Lung (tissue), 12 donors: Measurements from ENCODE around the gene ACADS. TPM values are rescaled to one million over a fixed set of nuclear protein-coding genes. Genes with fewer than 3 reads are reported as not detected.

Experiments used
- ATAC-seq: fragments of 200-7000 bp; cut with Tn5 transposase; one replicate; pipeline ENCODE4 v1.9.1; 2020; ENCODE audit warnings: moderate number of reproducible peaks; ENCODE audit not compliant: insufficient read depth, low FRiP score
- DNase-seq, 3 donors: peaks; one replicate each; pipeline ENCODE4 v3.0.0-alpha.2; 2013 to 2017
- H3K27ac ChIP-seq, 2 donors: one replicate each; pipeline ENCODE4 v1.5.1; 2013; ENCODE audit warnings: mild to moderate bottlenecking in 2 of 2, moderate library complexity in 2 of 2, control low read depth in 1 of 2, inconsistent platforms in 1 of 2, low read depth in 1 of 2, low read length in 1 of 2
- H3K27me3 ChIP-seq, 3 donors: one replicate each; pipeline ENCODE4 v1.5.1; 2013; ENCODE audit warnings: low read length in 2 of 3; ENCODE audit not compliant: control insufficient read depth in 3 of 3, insufficient read depth in 3 of 3
- H3K36me3 ChIP-seq, 4 donors: one replicate each; pipeline ENCODE4 v1.5.1; 2013; ENCODE audit warnings: low read length in 4 of 4, mild to moderate bottlenecking in 1 of 4, moderate library complexity in 1 of 4; ENCODE audit not compliant: control insufficient read depth in 4 of 4, insufficient read depth in 4 of 4
- H3K4me1 ChIP-seq, 5 donors: one replicate each; pipeline ENCODE4 v1.5.1; 2013; ENCODE audit warnings: low read length in 5 of 5, mild to moderate bottlenecking in 2 of 5, moderate library complexity in 1 of 5; ENCODE audit not compliant: control insufficient read depth in 5 of 5, insufficient read depth in 5 of 5
- H3K4me3 ChIP-seq: one replicate; pipeline ENCODE4 v1.5.1; 2013; ENCODE audit warnings: mild to moderate bottlenecking, control low read depth, moderate library complexity
- H3K9ac ChIP-seq, 2 donors: one replicate each; pipeline ENCODE4 v1.5.1; 2013; ENCODE audit warnings: low read length in 2 of 2, control low read depth in 1 of 2; ENCODE audit not compliant: insufficient read depth in 1 of 2
- H3K9me3 ChIP-seq, 4 donors: one replicate each; pipeline ENCODE4 v1.5.1; 2013; ENCODE audit warnings: low read length in 3 of 4, mild to moderate bottlenecking in 1 of 4, moderate library complexity in 1 of 4; ENCODE audit not compliant: control insufficient read depth in 4 of 4, insufficient read depth in 3 of 4
- WGBS, 2 donors: extraction: QIAGEN DNeasy Blood & Tissue Kit; methylation state at CpG; one replicate each; pipeline ENCODE4 v1.1.7; 2013; 5-methylcytosine and 5-hydroxymethylcytosine counted together
- polyA plus RNA-seq, 2 donors: library from polyadenylated mRNA; stranded (reverse); fragments of 200-250 nt; gene quantifications; one replicate each; pipeline ENCODE4 v1.2.1, GENCODE V29; 2013
- total RNA-seq, 2 donors: library from RNA; depleted of rRNA in 1 of 2; stranded (reverse); fragments of >200 nt in 1 of 2; gene quantifications; one replicate each; pipeline ENCODE4 v1.2.1, GENCODE V29; 2014 to 2021
- TF ChIP-seq, protein P1 (sequence below): IDR thresholded peaks from 2 replicates; pipeline ENCODE4 v1.5.1; 2012; ENCODE audit warnings: mild to moderate bottlenecking; ENCODE audit errors: control extremely low read depth, extremely low read depth
- donor health status: control.
- donor health status: control.
- donor health status: Bipolar disorder and iron deficiency.
- donor health status: healthy.
- donor health status: DM: yes; HTN: yes; CAD: no.

ACADS gene
- total and polyA plus RNA-seq, 4 donors = 16.4 to 32.4 (median 27.0) TPM

DNA sequence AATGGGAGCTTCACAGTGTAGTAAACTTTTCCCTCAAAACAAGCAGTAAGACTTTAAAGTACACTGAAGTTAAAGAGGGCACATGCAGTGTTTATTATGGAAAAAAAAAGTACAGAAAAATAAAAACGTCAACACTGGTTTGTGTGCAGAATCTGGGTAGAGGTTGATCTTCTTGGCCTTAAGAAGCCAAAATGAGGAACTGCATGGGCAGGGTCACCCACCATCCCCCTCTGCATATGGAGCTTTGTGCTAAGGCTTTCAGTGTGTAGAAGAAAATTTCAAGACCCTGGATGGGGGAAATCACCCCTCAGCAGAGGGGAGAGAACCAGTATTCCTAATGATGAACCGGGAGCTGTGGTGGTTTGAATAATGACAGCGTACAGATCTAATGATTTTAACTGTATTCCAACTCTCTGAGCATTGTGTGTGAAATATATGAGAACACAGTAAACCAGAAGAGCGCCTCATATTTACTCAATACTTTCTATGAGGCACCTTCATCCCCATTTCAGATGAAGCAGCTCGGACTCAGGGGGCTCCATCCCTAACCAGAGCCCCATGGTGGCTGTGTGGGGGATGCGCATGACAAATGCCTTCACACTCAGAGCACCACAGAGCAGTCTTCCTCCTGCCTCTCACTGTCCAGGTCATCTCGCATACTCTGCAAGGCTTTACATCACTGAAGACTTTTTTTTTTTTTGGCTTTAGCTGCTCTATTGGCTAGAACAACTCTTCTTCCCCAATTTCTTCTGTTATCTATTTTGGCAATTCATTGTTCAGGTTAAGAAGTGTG is 33.4 kb downstream of the ACADS start:
- Histone ChIP-seq H3K9me3 (no peaks in the 10 kb centered on the region), H3K4me3 (no peak overlapping the region), H3K9ac (no peak overlapping the region), H3K27me3 (no peaks in the 10 kb centered on the region), H3K27ac (no peak overlapping the region), H3K36me3 (peaks cover 7 to 15% (median 12%) of the 10 kb centered on the region in 4 donors), H3K4me1 (peaks cover 0 to 11% (median 0%) of the 10 kb centered on the region in 5 donors)
- no peak for ATAC-seq
- TF ChIP-seq, protein P1, sequence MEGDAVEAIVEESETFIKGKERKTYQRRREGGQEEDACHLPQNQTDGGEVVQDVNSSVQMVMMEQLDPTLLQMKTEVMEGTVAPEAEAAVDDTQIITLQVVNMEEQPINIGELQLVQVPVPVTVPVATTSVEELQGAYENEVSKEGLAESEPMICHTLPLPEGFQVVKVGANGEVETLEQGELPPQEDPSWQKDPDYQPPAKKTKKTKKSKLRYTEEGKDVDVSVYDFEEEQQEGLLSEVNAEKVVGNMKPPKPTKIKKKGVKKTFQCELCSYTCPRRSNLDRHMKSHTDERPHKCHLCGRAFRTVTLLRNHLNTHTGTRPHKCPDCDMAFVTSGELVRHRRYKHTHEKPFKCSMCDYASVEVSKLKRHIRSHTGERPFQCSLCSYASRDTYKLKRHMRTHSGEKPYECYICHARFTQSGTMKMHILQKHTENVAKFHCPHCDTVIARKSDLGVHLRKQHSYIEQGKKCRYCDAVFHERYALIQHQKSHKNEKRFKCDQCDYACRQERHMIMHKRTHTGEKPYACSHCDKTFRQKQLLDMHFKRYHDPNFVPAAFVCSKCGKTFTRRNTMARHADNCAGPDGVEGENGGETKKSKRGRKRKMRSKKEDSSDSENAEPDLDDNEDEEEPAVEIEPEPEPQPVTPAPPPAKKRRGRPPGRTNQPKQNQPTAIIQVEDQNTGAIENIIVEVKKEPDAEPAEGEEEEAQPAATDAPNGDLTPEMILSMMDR = no peak
- 92 to 93% methylated on average over 7 of the region's 7 CpGs for WGBS, 2 donors
- DNase-seq = no peak

DNA sequence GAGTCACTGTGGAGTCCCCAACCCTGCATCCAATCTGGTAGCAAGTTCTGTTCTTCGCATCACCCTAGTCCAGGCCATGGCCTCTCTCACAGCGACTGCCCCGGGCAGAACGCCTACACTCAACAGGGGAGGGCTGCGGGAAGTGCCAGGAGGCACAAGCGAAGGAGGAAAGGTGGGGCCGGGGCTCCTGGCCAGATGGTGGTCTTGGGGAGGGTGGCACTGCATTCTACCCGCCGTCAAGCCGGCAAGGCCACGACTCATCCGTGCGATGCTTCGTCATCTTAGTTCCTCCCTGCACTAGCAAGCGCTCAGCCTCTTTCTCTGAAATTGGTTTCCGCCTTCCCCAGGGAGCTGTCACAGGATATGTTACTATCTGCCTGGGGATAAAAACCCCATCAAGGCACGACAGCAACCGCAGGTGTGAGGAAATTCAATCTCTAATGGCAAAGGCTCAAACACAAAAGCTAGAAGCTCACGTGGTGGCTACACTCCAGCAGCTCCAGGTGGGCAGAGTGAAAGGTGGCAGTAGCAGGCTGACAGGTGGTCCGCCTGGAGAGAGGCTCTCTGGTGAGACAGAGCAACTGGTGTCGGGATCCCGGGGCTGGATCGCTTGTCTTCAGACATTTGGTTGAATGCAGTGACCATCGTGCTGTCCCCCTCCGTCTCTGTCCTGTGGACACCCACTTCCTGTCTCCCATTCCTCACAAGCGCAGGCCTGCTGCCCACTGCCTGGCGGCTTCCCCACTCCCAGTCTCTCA is 34.1 kb downstream of the ACADS start:
- ATAC-seq = no peak
- peaks cover 0 to 11% (median 0%) of the 10 kb centered on the region in 5 donors for H3K4me1 ChIP-seq
- WGBS, 2 donors = 87 to 88% methylated on average over 26 to 27 of the region's 27 CpGs
- H3K9me3 ChIP-seq = no peaks in the 10 kb centered on the region
- no peak for DNase-seq
- no peaks in the 10 kb centered on the region for H3K27me3 ChIP-seq
- H3K36me3 ChIP-seq = peaks cover 8 to 17% (median 14%) of the 10 kb centered on the region in 4 donors
- no peak overlapping the region for H3K9ac ChIP-seq
- H3K4me3 ChIP-seq = no peak overlapping the region
- H3K27ac ChIP-seq = no peak overlapping the region
- TF ChIP-seq, protein P1 = no peak

DNA sequence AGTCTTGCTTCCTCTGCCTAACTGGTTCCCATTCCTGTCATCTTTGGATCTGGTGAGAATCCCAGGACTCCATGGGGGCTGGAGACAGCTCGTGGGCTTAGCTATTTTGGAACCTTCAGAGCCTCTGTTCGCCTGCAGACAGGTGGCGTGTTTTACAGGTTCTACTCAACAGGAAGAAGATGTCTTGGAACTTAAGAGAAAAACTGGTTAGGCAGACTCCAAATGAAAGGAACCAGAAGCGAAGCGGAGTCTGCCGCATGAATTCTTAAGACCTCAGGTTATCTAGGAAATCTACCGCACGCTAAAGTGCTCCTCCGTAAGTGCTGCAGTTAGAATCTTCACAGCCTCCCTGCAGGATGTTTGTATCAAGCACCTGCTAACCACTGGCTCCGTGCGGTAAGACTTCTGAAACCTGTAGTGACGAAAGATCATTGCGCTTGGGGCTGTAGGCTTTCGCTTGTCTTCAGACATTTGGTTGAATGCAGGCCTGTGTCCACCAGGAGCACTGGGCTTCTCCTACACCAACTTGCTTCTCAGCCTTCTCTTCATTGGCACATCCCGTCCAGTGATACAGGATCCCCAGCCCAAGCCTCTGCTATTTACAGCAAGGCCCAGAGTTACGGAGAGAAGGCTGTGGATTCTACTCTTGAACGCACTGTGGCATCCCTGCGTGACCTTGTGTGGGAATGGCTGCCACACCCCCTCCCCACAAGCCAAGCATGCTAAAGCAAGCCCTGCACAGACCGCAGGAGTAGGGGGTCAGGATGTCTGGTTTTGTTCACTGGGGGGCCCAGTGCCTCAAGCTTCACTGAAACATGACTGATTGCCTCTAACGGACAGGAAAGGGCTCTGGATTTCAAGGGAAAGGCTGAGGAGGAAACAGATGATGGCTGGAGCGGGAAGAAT is 35.0 kb downstream of the ACADS start:
- no peak overlapping the region for H3K4me3 ChIP-seq
- H3K4me1 ChIP-seq = peaks cover 0 to 11% (median 0%) of the 10 kb centered on the region in 5 donors
- H3K9me3 ChIP-seq = no peaks in the 10 kb centered on the region
- TF ChIP-seq, protein P1 = no peak
- H3K36me3 ChIP-seq = peaks cover 8 to 20% (median 14%) of the 10 kb centered on the region in 4 donors
- WGBS, 2 donors = 88 to 90% methylated on average over 21 of the region's 21 CpGs
- peak overlapping the region in 1 of 2 donors; percentile 65 for H3K27ac ChIP-seq
- DNase-seq (peak in 1 of 3 donors; percentile 34), ATAC-seq (no peak)
- no peaks in the 10 kb centered on the region for H3K27me3 ChIP-seq
- H3K9ac ChIP-seq = peak overlapping the region in 1 of 2 donors; percentile 44
